Subcutaneous abdominal adipose tissue (tissue), 5 donors: ENCODE data around the gene AFF4.

ENCODE experiments used
- H3K27ac ChIP-seq: one replicate; pipeline ENCODE4 v1.7.0; 2013; ENCODE audit warnings: low read depth, mild to moderate bottlenecking, inconsistent platforms, low read length, moderate library complexity
- H3K27me3 ChIP-seq, 5 donors: one replicate each; pipeline ENCODE4 v1.7.0; 2013; ENCODE audit warnings: low read length in 5 of 5, inconsistent platforms in 1 of 5; ENCODE audit not compliant: control insufficient read depth in 5 of 5, insufficient read depth in 4 of 5
- H3K36me3 ChIP-seq, 5 donors: one replicate each; pipeline ENCODE4 v1.7.0; 2013; ENCODE audit warnings: low read length in 5 of 5; ENCODE audit not compliant: control insufficient read depth in 5 of 5, insufficient read depth in 5 of 5
- H3K4me1 ChIP-seq, 5 donors: one replicate each; pipeline ENCODE4 v1.7.0; 2013; ENCODE audit warnings: low read length in 5 of 5, mild to moderate bottlenecking in 3 of 5, moderate library complexity in 1 of 5; ENCODE audit not compliant: control insufficient read depth in 5 of 5, insufficient read depth in 5 of 5
- H3K4me3 ChIP-seq, 5 donors: one replicate each; pipeline ENCODE4 v1.7.0; 2013; ENCODE audit warnings: low read length in 5 of 5, low read depth in 1 of 5
- H3K9ac ChIP-seq, 5 donors: one replicate each; pipeline ENCODE4 v1.7.0; 2013; ENCODE audit warnings: low read length in 5 of 5, mild to moderate bottlenecking in 4 of 5, moderate library complexity in 3 of 5
- H3K9me3 ChIP-seq, 5 donors: one replicate each; pipeline ENCODE4 v1.7.0; 2013; ENCODE audit warnings: low read length in 5 of 5; ENCODE audit not compliant: control insufficient read depth in 5 of 5
- donor health status: healthy.
- donor health status: healthy.
- donor health status: healthy.
- donor health status: healthy.
- donor health status: healthy.

AFF4 gene

DNA sequence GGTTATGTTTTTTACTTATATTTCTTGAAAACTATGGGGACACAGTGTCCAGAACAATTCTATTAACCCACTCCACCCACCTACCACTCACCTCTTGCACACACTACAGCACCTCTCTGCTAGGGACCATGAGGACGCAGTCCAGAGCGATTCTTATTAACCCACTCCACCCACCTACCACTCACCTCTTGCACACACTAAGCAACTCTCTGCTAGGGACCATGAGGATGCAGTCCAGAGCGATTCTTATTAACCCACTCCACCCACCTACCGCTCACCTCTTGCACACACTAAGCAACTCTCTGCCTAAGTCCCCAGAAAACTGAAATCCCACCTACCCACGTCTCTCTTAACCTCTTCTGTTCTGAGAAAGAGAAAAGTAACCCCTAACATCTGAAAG is 130.8 kb downstream of the AFF4 start:
- Histone ChIP-seq H3K4me1 (peaks cover 3 to 20% (median 15%) of the 10 kb centered on the region in 5 donors), H3K9me3 (no peaks in the 10 kb centered on the region), H3K27me3 (no peaks in the 10 kb centered on the region), H3K36me3 (no peaks in the 10 kb centered on the region), H3K4me3 (no peak overlapping the region), H3K27ac (no peak overlapping the region), H3K9ac (no peak overlapping the region)

DNA sequence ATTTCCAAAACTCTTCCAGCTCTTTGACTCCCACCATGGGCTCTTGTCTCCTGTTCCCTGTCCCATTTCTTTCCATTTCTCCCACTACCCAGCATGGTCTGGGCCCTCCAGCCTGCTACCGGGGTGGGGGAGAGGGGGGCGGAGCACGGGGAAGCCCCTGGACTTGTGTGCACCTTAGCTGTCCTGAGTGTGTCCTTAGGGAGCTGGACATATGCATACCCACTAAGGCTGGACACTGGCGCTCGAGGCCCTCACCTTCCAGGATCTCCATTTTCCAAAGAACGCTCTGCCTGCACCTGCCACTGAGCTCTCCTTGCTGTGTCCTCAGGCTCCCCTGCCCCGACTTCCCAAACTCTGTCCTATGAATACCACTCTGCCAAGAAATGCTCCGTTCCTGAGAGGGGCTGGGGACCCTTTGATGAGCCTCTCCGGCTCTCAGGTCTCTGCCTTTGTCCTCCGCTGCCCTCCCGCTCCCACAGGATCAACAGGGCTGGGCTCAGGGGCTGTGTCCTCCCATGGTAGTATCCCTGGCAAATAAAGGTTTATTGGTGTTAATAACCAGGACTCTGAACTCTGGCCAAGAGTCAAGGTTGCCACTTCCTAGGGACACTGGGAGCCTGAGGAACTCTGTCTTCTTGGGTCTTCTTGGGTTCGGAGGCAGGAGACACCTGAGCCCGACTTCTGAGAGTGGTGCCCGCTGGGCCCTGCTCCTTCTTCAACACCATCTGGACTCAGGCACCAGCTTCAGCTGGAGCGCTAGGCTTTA is 132.2 kb downstream of the AFF4 start:
- Histone ChIP-seq H3K9me3 (no peaks in the 10 kb centered on the region), H3K4me3 (peak overlapping the region in 4 of 5 donors; percentile 76 to 86 (median 84)), H3K27ac (peak overlapping the region; percentile 60), H3K4me1 (peaks cover 3 to 22% (median 15%) of the 10 kb centered on the region in 5 donors), H3K36me3 (peaks cover 0 to 6% (median 0%) of the 10 kb centered on the region in 5 donors), H3K27me3 (no peaks in the 10 kb centered on the region), H3K9ac (peak overlapping the region in 4 of 5 donors; percentile 64 to 78 (median 72))

- no peaks in the 10 kb centered on the region for H3K9me3 ChIP-seq
- peaks cover 0 to 6% (median 0%) of the 10 kb centered on the region in 5 donors for H3K36me3 ChIP-seq
- H3K4me3 ChIP-seq = peak within 1 kb of the TSS; percentile 49 to 86 (median 82)
- H3K4me1 ChIP-seq = peaks cover 3 to 26% (median 15%) of the 10 kb centered on the region in 5 donors
- H3K27me3 ChIP-seq = no peaks in the 10 kb centered on the region
- peak within 1 kb of the TSS; percentile 60 for H3K27ac ChIP-seq
- peak within 1 kb of the TSS; percentile 38 to 78 (median 73) for H3K9ac ChIP-seq
These were observed 132.9 kb downstream of the AFF4 start, which contains the start of gene SHROOM1 for GRCh38 chr5:132830436-132831094. TSS of gene SHROOM1 (minus strand) at chr5:132830647. CDS start at chr5:132826140, 4,507 bp downstream.

GRCh38 chr5:132829742-132830435 is 133.5 kb downstream of the AFF4 start:
- peaks cover 3 to 26% (median 15%) of the 10 kb centered on the region in 5 donors for H3K4me1 ChIP-seq
- peak overlapping the region; percentile 60 for H3K27ac ChIP-seq
- peak overlapping the region; percentile 14 to 78 (median 66) for H3K9ac ChIP-seq
- no peaks in the 10 kb centered on the region for H3K9me3 ChIP-seq
- peak overlapping the region; percentile 49 to 86 (median 82) for H3K4me3 ChIP-seq
- peaks cover 0 to 9% (median 3%) of the 10 kb centered on the region in 5 donors for H3K36me3 ChIP-seq
- no peaks in the 10 kb centered on the region for H3K27me3 ChIP-seq

DNA sequence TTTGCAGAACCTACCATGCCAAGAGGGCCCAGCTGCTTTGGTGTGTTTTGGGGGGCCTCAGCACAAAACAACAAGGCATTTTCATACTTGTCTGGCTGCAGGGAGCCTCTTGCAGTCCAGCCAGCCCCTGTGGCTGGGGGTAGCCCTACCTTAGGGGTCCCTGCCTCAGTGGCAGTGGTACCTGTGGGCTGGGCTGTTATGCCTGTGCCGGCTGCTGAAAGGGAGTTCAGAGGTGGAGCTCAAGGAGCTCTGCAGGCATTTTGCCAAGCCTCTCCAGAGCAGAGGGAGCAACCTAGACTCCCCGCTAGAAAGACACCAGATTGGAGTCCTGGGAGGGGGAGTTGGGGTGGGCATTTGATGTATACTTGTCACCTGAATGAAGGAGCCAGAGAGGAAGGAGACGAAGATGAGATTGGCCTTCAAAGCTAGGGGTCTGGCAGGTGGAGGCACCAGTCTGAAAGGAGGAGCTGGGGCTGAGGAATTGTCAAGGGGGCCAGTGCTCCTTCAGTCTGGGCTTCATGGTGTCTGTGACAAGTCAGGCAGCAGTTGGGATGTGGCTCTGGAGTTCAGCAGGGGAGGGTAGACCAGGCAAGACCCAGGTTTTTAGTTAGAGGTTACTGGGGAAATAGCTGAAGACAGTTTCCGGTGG is 134.5 kb downstream of the AFF4 start:
- Histone ChIP-seq H3K27me3 (no peaks in the 10 kb centered on the region), H3K9me3 (no peaks in the 10 kb centered on the region), H3K9ac (peak overlapping the region in 4 of 5 donors; percentile 14 to 73 (median 27)), H3K36me3 (peaks cover 0 to 18% (median 9%) of the 10 kb centered on the region in 5 donors), H3K4me3 (peak overlapping the region in 4 of 5 donors; percentile 49 to 86 (median 79)), H3K27ac (peak overlapping the region; percentile 60), H3K4me1 (peaks cover 3 to 26% (median 15%) of the 10 kb centered on the region in 5 donors)

DNA sequence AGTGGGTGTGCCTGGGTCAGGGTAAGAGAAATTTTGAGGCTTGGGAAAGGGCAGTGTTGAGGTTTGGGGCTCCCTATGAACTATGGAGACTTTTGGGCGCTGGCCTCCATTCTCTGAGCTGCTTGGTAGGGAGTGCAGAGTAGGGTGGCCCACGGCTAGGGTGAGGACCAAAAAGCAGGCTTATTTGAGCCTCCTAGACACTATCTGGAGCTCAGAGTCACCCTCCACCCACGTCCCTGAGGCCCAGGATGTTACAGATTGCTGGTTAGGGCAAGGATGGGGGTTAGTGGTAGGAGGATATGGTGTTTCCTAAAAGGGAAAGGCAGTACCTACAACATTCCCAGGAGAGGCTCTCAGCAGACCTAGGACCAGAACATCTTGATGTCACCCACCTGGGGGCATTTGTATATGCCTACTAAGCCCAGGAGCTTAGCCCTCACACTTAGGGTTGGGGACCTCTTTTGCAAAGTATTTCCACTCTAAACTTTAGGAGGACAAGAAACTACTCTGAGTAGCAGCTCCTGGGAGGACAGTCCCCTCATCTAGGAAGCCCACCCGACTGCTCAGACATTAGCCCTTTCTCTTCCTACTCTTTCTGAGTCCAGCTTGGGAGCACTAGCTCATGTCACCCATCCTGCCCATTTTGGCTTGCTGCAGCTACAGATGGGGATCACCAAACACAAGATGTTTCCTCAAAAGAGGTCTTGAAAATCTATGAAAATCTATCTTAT is 135.3 kb downstream of the AFF4 start:
- Histone ChIP-seq H3K36me3 (peaks cover 0 to 23% (median 13%) of the 10 kb centered on the region in 5 donors), H3K9me3 (no peaks in the 10 kb centered on the region), H3K27ac (no peak overlapping the region), H3K4me1 (peaks cover 3 to 26% (median 18%) of the 10 kb centered on the region in 5 donors), H3K9ac (peak overlapping the region in 1 of 5 donors; percentile 26), H3K27me3 (no peaks in the 10 kb centered on the region), H3K4me3 (no peak overlapping the region)

GRCh38 chr5:132826424-132827082 is 136.9 kb downstream of the AFF4 start:
- Histone ChIP-seq H3K27me3 (peaks cover 0 to 2% (median 0%) of the 10 kb centered on the region in 5 donors), H3K27ac (no peak overlapping the region), H3K4me1 (peaks cover 3 to 36% (median 26%) of the 10 kb centered on the region in 5 donors), H3K9ac (peak overlapping the region in 1 of 5 donors; percentile 53), H3K4me3 (no peak overlapping the region), H3K9me3 (no peaks in the 10 kb centered on the region), H3K36me3 (peaks cover 0 to 23% (median 14%) of the 10 kb centered on the region in 5 donors)

- peak overlapping the region in 1 of 5 donors; percentile 53 for H3K9ac ChIP-seq
- no peak overlapping the region for H3K4me3 ChIP-seq
- peaks cover 0 to 2% (median 0%) of the 10 kb centered on the region in 5 donors for H3K27me3 ChIP-seq
- H3K4me1 ChIP-seq = peaks cover 3 to 36% (median 25%) of the 10 kb centered on the region in 5 donors
- H3K9me3 ChIP-seq = no peaks in the 10 kb centered on the region
- H3K36me3 ChIP-seq = peaks cover 0 to 23% (median 14%) of the 10 kb centered on the region in 5 donors
- H3K27ac ChIP-seq = no peak overlapping the region
These were observed 137.5 kb downstream of the AFF4 start for GRCh38 chr5:132825834-132826391.
